SK-N-DZ (cell line): Measurements from ENCODE around the gene ABCF3.
A peak's percentile ranks its signal among the peaks of the same experiment; 100 is the strongest.

Experiments
- DNase-seq: peaks from one replicate; pipeline ENCODE4 v3.0.0-alpha.2; 2015; ENCODE audit warnings: low spot score

Gene ABCF3

GRCh38 chr3:184167786-184168185 is 18.2 kb upstream of the ABCF3 start:
- no peak for DNase-seq

DNA sequence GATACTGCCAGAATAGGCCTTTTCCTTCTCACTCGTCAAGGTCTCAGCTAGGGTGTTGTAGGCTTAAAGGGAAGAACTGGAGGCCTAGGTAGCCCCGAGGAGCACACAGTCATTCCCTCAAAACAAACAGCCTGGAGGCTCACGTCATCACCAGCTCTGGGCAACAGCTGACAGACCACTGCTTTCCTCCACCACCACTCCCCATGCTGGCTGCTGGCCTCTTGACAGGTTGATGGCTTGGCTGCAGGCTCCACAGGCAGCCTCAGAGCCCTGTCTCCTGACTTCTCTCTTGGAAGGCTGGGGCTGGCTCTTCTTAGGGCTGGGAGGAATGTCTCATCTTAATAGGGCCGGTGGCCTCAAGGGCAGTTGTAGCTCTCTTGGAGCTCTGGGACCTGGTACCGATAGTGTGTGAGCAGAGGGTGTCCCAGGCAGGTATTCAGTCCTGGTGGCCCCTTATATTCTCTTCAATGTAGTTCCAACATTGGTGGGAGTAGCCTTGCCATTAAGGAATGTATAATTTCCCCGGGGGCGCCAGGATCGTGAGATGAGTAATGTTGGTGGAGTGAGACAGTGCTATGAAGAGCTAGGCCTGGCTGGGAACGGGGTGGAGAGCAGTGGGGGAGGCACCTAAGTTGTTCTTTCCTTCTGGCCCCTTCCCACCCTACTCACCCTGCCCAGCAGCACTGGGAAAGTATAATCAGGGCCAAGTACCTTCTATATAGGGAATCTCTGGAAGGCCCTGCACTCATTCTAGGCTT is 17.5 kb upstream of the ABCF3 start:
- no peak for DNase-seq

GRCh38 chr3:184169896-184170875 is 15.8 kb upstream of the ABCF3 start:
- DNase-seq, result no peak

GRCh38 chr3:184171562-184171961 is 14.4 kb upstream of the ABCF3 start:
- DNase-seq, result no peak

DNA sequence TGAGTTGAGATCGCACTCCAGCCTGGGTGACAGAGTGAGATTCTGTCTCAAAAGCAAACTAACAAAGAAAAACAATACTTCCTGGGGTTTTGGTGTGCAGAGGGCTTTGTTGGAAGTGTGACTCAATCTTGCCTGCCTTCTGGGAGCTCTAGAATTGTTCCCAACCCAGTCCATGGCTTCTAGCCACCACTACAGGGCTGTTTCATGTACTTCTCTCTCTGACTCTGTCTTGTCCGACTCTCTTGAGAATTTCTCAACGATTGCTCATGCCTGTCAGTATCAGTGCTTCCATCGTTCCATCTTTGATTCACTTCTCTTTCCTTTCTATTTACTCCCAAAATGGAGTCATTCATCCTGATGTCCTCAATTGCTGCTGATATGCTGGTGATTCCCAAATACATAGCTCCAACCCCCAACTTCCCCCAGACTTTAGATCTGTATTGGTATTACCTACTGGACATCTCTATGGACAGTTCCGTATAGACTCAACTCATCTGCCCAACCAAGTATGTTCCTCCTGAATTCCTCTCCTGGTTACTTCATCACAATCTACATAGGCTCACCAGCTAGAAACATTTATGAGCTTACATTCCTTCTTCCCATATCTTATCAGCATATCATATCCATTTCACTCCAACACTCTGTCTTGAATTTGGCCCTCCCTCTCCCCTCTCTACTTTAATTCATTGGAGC is 13.2 kb upstream of the ABCF3 start:
- DNase-seq, result no peak

- no peak for DNase-seq
Observed at GRCh38 chr3:184173374-184173722, 12.7 kb upstream of the ABCF3 start.

GRCh38 chr3:184174284-184174645 is 11.7 kb upstream of the ABCF3 start:
- no peak for DNase-seq

DNA sequence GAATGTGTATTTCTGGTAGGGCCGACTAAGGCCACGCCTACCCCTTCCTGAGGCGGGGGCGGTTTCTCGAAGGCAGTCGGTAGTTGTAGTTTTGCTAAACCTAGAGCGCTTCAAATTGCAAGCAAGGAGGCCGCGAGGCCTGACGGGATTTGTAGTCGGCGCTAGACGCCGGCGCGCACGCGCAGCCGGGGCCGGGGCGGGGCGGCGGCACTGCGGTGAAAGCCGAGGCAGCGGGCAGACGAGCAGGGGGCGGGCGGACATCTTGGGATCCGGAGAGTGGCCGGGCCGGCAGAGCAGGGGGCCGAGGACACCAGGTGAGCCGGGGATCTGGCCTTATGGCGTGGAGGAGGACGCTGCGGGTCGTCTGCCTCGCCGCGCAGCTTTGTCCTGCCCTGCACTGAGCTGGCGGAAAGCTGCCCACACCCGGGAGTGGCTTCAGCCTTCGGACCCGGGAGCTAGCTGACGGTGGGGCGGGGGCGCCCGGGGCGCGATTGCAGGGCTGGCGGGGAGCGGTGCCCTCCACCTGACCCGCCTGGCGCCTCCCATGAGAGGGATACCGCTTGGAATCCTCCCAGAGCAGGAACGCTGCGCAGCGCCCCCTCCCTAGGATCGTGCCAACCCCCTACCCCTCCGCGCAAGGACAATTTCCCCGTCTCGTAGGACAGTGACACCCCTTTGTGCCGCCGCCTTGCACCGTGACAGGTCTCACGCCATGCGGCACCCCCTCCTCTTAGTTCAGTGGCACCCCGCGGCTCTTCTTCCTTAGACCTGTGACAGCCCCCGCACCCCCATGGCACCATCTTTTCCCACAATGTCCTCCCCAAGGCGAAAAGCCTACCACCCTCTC is 11.1 kb upstream of the ABCF3 start, which contains the start of gene AP2M1:
Gene AP2M1 (plus strand): TSS at position 210 of the 847 bp plus-strand sequence. CDS start 2,139 bp downstream, outside the sequence.
- DNase-seq, result peak; percentile 100

DNA sequence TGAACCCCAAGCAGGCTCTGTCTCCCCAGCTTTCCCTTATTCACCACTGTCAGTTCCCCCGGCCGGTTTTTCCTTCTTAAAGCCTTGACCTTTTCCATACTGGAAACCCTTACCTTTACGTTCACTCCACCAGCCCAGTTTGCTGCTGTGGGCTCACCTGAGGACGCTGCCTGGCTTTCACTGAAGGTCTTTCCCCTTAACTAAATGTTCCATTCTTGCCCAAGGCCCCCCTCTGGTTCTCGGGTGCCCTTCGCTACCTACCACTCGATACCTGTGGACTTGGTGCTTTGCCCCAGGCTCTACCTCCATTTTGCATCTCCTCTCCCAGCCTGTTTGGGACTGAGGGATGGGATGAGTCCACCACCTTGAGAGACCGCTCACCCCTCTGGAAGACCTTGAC is 10.5 kb upstream of the ABCF3 start:
- no peak for DNase-seq

GRCh38 chr3:184175981-184176376 is 10.0 kb upstream of the ABCF3 start:
- no peak for DNase-seq

- peak; percentile 70 for DNase-seq
Observed at GRCh38 chr3:184176377-184177330, 9.3 kb upstream of the ABCF3 start.

- DNase-seq, result no peak
Observed at GRCh38 chr3:184177331-184177731, 8.7 kb upstream of the ABCF3 start.

GRCh38 chr3:184177767-184178306 is 8.2 kb upstream of the ABCF3 start:
- no peak for DNase-seq

GRCh38 chr3:184178521-184179138 is 7.4 kb upstream of the ABCF3 start:
- DNase-seq, result no peak

GRCh38 chr3:184180165-184180564 is 5.8 kb upstream of the ABCF3 start:
- DNase-seq, result no peak

DNA sequence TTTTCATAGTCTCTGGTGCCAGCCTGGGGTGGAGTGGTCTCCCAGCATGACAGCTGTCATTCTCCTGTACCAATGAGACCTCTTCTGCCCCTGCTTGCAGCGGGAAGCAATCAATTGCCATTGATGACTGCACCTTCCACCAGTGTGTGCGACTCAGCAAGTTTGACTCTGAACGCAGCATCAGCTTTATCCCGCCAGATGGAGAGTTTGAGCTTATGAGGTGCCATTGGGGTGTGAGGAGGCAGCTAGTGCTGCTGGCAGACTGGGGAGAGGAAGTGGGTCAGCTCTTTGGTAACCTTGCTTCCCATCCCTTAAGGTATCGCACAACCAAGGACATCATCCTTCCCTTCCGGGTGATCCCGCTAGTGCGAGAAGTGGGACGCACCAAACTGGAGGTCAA is 4.4 kb upstream of the ABCF3 start:
- no peak for DNase-seq

GRCh38 chr3:184183679-184184078 is 2.3 kb upstream of the ABCF3 start:
- DNase-seq, result no peak

DNA sequence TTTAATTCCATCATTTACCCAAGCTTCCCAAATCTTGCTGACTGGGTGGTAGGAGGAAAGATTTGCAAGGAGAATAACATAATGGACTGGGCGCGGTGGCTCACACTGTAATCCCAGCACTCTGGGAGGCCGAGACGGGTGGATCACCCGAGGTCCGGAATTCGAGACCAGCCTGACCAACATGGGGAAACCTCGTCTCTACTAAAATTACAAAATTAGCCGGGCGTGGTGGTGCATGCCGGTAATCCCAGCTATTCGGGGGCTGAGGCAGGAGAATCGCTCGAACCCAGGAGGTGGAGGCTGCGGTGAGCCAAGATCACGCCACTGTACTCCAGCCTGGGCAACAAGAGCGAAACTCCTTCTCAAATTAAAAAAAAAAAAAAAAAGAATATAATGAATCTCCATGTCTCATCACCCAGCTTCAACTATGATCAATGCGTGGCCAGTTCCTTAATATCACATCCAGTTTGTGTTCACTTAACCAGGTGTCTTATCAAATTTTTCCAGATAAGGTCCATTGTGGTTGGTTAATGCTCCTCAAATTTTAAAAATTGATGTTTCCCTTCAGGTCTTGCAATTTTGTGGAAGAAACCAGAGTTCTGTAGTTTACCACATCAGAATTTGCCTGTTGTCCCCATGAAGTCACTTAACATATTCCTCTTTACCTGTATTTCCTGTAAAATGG is 1.3 kb upstream of the ABCF3 start:
- no peak for DNase-seq
